Eye (tissue), 1 donor: ENCODE measurements around the gene LACRT.

Experiments
- DNase-seq: peaks from one replicate; pipeline ENCODE4 v3.0.0-alpha.2; 2015

LACRT gene

DNA sequence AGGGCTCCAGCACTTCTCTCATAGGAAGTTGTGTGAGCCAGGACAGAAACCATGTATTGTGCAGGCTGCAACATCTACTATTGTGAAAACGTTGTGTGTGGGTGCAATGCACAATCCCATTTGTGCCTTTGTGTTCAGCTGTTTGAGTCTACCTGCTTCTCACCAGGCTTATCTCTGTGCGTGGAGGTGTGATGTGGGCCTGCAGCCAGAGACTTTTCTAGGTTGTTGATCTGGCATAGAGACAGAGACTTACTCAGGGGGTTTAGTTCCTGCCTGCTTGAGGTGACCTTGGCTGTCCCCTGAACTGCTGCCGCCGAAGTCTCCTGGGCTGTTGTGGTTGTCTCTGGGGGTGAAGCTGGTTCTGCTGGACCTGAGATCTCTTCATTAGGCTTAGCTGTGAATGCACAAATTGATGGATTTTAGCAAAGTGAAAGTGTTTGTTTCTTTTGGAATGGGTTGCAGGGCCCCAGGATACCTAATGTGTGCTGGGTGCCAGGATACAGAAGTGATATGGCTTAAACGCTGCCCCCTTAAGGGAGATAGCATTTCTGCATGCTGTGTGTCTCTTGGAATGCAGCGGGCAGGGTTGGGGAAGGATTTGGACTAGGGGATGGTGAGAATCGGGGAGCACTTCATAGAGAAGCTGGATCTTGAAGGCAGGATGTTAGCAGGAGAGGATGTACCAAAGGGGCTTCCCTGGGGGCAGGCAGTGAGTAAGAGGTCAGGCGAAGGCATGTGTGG is 2.5 kb downstream of the LACRT start:
- DNase-seq: no peak

DNA sequence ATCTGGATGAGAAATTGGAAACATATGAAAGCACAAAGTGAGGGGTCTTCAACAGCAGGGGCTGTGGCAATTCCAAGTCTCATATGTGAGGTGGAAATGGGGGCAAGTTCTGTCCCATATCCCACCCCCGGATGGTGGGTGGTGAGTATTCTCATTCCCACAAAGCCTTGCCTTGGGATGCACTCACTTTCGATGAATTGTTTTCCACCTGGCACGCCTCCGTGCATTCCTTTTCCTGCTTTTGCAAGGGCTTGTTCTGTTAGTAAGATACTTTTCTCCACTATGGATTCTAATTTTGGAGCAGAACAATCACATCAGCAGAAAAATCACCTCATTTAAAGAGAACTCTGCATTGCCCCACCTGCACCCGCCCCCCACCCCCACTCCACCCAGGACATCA is 3.1 kb downstream of the LACRT start:
- no peak for DNase-seq

DNA sequence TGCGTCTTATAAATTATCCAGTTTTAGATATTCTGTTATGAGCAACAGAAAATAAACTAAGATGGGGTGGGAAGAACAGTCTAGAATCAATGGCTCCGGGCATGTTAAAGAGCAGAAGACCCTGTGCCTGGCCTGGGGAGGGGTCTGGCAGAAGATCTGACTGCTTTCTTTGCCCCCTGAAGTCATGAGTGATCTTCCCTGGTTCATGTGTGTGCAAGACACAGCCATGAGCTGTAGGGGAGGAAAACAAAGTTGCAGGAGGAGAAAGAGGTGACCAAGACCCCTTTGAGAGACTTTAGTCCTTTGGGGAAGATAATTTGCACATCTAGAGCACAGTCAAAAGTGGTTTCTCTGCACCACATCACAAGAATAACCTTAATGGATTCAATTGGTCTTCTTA is 4.8 kb downstream of the LACRT start:
- DNase-seq: no peak

DNA sequence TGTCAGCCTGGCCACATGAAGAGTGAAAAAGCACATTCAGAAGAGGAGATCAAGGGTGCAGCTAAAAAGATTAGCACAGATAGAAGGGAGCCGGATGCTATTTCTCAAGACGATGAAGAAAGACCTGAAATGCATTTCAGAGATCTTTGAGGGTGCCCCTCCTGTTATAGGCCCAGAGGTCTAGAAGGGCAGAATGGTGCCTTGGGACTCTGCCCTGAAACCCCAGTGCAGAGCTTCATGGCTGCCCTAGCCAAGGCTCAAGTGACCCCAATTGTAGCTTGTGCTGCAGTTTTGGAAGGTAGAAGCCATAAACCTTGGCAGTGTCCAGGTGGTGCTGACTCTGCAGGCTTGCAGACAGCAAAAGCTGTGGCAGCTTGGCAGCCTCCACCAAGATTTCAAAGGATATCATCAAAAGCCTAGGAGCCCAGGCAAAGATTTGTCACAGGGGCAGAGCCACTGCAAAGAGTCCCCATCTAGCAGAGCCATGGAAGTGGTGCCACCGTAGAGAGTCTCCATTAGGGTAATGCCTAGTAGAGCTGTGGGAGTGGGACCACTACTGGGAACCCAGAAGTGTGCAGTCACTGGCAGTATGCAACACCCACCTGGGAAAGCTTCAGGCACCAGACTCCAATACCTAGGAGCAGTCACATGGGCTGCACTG is 6.4 kb downstream of the LACRT start:
- DNase-seq: no peak

DNA sequence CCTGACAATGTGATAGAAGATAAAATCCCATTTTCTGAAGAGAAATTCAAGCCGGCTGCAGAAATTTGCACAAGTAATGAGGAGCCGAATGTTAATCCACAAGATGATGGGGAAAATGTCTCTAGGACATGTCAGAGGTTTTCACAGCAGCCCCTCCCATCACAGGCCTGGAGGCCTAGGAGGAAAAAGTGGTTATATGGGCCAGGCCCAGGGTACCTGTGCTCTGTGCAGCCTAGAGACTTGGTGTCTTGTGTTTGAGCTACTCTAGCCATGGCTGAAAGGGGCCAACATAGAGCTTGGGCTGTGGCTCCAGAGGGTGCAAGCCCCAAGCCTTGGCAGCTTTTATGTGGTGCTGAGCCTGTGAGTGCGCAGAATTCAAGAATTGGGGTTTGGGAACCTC is 7.4 kb downstream of the LACRT start:
- DNase-seq: no peak

DNA sequence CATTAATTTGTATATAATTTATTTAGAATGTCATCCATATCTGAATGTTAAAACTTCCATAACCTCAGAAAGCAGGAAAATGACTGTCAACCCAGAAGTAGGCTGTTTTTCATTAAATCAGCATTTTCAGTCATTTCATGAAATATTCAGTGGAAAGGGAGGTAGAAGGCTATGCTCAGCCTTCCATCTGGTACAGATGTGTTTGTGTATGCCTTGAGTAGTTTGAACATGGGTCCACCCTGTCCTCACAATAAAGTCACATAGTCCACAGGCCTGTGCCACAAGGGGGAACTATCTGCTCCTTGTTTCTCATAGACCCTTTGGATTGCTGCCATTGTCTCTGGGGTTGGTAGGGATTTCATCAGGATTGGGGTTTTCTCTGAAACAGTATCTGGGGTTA is 9.1 kb downstream of the LACRT start:
- no peak for DNase-seq

DNA sequence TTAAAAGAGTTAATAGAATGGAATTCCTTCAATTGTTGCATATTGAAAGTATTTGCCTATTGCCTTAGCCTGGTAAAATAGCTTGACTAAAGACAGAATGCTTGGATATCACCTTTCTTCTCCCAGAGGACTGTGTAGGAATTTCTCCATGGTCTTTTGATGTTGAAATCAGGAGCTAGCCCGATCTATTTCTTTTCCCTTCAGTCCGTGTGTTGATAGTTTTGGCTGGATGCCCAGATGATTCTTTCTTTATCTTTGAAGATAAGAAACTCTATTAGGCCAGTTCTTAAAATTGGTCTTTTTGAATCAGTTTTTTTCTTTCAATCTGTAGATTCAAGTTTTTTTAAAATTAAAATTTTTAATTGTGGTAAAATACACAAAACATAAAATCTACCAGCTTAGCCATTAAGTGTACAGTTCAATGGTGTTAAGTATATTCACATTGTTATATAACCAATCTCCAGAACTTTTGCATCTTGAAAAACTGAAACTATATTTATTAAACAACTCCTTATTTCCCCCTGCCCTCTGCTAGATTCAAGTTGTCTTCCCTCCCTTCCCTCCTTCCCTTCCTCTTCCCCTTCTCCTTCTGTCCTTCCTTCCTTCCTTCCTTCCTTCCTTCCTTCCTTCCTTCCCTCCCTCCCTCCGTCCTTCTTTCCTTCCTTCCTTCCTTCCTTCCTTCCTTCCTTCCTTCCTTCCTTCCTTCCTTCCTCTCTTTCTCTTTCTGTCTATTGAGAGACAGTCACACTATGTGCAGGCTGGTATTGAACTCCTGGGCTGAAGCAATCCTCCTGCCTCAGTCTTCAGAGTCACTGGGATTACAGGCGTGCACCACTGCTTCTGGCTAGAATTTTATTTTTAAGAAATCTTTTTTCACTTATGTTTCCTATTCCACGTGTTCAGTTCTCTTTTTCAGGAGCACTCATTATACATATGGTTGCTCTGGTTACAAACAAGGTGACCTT is 10.1 kb downstream of the LACRT start:
- DNase-seq: no peak

DNA sequence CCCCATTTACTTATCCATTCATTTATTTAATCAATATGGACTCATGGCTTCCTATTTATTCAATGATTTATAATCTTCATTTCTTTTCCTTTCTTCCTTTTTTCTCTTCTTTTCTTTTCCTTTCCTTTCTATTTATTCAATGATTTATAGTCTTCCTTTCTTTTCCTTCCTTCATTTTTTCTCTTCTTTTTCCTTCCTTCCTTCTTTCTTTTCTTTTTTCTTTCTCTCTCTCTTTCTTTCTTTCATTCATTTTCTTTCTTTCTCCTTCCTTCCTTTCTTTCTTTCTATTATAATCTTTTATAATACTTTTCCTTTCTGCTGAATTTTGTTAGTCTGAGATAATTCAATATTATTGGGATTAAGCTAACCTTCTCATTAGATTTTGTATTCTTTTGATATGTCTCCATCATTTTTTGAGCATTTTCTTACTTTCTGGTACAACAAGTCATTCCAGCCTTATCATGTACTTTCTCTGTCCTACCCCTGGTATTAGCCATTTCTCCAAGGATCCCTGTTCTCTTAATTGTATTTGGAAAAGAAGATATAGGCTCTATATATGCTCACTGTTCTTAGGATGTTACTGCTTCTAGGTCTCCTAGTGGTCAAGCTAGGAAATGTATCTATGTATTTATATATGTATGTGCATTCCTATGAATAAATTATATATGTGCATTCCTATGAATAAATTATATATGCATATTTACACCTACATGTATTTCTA is 12.1 kb downstream of the LACRT start:
- no peak for DNase-seq

DNA sequence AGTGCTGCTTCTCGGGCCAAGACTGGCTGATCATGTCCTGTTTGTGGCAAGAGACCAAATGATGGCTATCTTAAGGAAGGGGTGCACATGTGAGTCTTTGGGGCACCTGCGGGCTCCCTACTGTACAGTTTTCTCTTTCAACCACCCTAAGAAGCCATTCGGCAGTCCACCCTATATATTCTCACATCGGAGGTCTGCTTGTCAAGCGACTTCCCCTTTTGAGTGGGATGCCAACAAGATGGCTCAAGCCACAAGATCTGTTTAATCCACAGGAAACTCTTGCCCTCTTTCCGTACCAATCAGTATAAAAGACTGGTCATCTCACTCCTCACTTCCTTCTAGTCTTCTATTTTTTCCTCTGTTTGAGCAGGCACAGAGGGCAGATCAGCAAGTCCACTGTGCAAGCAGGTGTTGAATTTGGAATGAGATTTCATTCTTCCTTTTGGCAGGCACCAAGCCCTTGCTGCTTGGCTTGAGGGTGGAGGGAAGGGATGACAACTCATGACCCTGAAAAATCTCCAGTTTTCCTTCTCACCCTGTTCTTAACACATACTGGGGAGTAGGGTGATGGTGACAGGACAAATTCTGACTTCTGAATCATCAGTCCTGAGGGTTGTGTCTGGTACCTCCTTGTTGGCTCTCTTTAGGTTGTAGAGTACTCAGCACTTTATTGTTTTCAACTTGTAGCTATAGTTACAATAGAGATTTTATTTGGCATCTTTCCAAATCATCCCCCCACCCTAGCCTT is 17.6 kb downstream of the LACRT start:
- no peak for DNase-seq

DNA sequence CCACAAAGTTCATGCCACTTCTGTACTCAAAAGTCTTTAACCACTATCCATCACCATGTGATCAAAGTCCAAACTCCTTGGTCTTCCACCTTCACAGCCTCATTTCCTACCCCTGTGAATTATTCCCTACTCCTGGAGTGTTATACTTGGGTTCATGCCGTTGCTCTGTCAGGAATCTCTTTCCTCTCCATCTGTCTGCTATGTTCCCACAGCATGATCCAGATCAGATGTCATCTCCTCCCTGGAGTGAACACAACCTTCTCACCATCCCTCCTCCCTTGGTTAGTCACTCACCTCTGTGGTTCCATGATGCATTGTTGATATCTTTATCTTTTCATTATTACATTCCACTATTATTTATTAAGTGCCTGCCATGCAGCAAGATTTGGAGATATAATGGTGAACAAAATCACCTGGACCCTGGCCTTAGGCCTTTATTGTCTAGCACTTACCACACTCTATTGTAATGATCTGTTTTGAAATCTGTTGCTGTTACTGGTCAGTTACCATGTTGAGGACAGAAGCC is 22.4 kb downstream of the LACRT start:
- no peak for DNase-seq

DNA sequence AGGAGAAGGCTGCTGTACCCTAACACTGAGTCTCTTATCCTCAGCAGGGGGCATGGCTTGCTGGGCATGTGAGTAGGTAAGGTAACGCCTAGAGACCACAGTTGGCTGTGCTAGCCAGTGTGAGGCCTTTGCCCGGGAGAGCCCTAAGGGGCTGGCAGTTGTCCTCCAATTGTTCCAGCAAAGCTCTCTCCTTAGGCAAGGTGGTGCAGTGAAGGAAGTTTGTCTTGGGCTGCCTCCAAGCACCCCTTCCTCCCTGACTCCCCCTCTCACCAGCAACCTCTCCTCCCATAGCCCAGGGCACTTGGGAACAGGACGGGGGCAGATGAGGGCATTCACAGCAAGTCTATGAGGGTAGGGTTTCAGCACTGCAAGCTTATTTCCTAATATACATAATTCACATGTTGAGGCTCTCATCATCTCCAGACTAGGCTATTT is 23.0 kb downstream of the LACRT start:
- no peak for DNase-seq

DNA sequence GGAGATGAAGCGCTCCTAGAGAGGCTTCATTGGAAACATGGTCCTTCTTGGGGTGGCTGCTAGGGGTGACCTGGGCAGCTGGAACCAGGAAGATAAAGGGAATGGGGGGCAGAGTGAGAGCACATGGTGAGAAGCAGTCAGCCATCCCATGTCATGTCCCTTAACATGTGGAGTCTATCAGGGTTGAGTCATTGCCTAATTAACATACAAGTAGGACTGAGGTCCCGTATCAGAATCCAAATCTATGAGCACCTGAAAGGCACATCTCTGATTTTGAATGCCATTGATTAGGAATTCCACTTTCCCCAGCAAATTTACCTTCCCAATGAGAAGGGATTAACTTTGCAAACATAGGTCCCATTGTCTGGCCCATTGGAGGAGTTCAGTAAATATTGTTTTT is 25.9 kb downstream of the LACRT start:
- DNase-seq: no peak

DNA sequence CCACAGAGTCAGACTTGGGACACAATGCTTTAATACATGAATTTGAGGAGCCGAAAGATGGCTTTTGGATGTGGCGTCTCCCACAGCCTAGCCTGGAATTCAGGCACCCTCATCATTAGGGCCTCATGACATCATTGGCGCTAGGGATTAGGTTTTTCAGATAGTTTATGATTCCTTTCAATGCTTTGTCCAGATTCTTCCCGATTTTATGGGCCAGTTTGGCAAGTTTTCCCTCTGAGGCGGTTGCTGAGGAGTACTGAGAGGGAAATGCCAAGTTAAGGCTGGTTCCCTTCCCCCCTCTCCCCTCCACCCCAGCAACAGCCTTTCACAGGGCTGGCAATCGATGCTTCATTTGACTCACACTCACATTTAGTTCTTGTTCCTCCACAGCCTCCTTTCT is 26.5 kb downstream of the LACRT start:
- DNase-seq: no peak

DNA sequence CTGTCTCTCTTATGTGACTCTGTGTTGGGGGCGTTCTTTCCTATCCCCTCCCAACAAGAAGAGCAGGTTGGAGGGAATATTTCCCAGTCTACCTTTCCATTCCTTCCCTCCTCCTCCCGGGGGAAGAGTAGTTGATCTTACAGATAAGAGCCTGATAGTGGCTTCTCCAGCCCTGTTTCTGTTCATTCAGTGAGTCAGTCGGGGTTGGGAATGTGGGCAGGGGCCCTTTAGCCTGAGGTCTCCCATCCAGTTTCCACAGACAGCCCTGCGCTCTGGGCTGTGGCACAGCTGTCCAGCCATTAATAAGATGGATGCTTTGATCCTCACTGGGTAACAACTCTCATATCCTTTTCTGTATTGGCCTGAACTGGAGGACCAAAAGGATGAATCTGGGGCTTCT is 28.1 kb downstream of the LACRT start:
- no peak for DNase-seq

DNA sequence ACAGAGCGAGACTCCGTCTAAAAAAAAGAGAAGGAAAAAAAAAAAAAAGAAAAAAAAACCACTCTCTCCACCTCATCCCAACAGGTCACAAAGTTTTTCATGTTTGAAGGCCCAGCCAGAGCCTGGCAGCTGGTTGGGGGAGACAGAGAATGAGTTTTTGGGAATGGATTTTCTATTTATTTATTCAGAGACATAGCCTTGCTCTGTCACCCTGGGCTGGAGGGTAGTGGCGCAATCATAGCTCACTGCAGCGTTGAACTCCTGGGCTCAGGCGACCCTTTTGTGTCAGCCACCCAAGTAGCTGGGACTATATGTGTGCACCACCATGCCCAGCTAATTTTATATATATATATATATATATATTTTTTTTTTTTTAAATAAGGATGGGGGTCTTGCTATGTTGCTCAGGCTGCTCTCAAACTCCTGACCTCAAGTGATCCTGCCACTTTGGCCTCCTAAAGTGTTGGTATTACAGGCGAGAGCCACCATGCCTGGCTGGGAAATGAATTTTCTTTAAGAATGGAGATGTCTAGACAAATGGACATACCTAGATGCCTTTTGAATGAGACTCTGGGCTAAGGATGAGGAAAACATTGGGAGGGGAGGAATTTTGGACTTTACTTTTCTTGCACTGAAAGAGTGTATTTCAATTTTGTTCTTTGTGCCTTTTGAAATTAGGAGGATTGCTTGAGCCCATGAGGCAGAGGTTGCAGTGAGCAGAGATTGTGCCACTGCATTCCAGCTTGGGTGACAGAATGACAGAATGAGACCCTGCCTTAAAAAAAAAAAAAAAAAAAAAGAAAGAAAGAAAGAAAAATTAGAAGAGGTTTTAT is 29.3 kb downstream of the LACRT start:
- no peak for DNase-seq

DNA sequence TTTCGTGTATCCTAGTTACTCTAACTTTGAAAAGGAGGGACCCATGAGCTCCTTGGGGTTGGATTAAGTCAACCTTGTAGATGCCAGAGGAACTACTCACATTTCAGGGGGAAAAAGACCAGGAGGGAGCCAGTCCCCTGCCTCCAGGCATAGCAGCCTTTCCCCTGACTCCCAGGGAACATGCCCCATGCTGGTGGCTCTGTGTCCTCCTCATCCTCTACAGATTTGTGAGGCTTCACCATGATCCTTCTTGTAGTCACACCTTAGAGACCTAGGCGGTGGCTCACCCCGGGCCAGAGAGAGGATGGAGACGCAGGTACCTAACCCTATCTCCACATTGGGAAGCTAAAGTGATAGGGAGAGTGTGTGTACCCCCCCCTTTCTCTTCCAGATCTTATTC is 30.3 kb downstream of the LACRT start:
- DNase-seq: no peak

DNA sequence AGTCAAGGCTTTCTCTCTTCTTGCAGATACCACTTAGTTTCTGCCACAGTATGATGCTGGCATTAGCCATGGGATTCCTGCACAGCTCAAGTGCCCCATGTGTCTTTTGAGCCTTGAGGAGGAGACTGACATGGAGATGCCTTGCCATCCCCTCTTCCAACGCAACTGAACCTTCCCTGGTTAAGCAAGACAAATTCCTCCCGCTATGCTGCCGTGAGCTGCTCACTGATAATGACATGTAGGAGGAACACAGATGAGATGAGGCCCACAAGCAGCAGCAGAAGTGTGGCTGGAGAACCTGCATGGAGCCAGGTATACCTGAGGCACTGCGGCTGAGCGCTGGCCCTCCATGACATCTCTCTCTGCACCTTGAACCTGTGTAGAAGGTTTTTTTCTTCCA is 30.8 kb downstream of the LACRT start:
- DNase-seq: no peak

DNA sequence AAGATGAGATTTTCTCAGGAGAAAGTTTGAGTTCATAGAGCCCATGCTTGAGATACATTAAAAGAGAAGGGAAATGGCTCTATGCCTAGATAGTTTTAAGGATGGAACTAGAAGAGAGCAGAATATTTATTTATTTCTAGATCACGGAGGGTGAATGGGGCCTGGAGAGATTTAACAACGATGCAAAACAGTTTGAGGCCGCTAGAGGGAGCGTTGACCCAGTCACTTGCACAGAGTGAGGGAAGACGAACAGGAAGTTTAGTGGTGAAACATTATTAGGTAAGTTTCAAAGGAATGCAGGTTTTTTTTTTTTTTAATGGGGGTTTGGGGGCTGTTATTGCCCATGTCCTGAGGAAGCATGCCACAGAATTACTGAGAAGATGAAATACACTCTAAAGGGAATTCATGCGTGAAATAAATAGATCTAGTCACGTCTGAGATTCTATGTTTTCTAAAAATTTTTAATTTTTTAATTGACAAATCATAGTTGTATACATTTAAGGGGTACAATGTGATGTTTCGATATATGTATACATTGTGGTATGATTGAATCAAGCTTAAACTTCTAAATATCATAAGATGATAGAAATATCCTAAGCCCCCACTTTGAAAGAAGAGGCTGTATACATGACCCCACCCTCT is 31.4 kb downstream of the LACRT start:
- peak; percentile 82 for DNase-seq

DNA sequence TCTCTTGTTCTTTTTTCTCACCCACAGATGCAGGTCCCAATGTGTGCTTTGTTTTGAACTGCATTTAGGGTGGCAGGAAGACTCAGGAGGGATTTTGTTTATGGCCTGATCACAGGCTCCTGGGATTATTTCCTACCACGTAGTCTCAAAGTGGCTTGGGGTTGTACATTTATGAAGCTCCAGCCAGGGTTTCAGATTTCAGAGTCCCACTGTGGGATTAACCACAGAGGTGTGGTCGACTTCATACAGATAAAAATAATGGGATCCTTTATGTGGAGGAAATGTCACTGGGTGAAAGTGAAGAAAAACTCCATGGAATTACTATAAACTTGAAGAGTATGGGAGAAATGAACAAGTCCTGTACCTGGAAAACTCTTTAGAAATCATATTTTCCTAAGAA is 32.0 kb downstream of the LACRT start:
- no peak for DNase-seq

DNA sequence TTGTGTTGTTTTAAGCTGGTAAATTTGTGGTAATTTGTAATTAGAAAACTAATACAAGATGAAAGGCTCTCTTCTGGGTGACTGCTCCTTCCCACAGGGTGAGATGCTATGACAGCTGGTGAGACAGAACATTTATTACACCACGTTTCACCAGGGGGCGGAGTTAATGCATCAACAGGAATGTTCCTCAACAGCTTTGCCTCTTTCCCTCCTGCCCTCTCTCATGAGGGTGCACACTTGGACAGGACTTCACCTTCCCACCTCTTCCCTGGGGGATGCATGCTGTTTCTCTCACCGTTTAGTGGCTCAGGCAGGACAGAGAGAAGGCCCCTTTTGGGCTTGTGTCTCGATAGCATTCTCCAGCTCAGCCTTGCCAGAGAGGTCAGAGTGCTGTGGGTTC is 32.9 kb downstream of the LACRT start:
- DNase-seq: peak; percentile 57
